CD4-positive, alpha-beta T cell (primary cell): ENCODE results near the gene ACAP3. TPM values are rescaled to one million over a fixed set of nuclear protein-coding genes. Genes with fewer than 3 reads are reported as not detected.

Experiments used
- ATAC-seq: fragments of 200-7000 bp; cut with Tn5 transposase; one replicate; pipeline ENCODE4 v1.10.0; 2022; ENCODE audit warnings: mild to moderate bottlenecking; ENCODE audit not compliant: poor library complexity
- CTCF ChIA-PET: fragments of 350-600 bp; sonication (Branson Sonifier 250); formaldehyde crosslinking; loops from one replicate; lab custom pipeline; 2021; ENCODE audit warnings: antibody characterized with exemption, inconsistent platforms; lab: Charles Lee
- POLR2A ChIA-PET: fragments of 350-600 bp; sonication (Branson Sonifier 250); formaldehyde crosslinking; loops from one replicate; lab custom pipeline; 2021; ENCODE audit warnings: antibody characterized with exemption, inconsistent platforms; lab: Charles Lee
- DNase-seq, 14 experiments: peaks; one replicate each; pipeline ENCODE4 v3.0.0-alpha.2; 2013 to 2020; ENCODE audit warnings: mixed read lengths in 2 of 14
- H3K27ac ChIP-seq, 2 donors: one replicate each; pipeline versions ENCODE4 v1.5.1 to v1.7.0; 2013; ENCODE audit warnings: low read length in 2 of 2, low read depth in 1 of 2, mild to moderate bottlenecking in 1 of 2
- H3K27me3 ChIP-seq, 2 experiments: 1 replicate in 1 of 2; 2 replicates in 1 of 2; pipeline versions ENCODE4 v1.6.1 to v1.7.0; 2013; ENCODE audit warnings: low read length in 2 of 2, control low read depth in 1 of 2, mild to moderate bottlenecking in 1 of 2, moderate library complexity in 1 of 2; ENCODE audit not compliant: insufficient read depth in 2 of 2, control insufficient read depth in 1 of 2
- H3K36me3 ChIP-seq: one replicate; pipeline ENCODE4 v1.6.1; 2013; ENCODE audit warnings: low read length, control low read depth; ENCODE audit not compliant: insufficient read depth
- H3K4me1 ChIP-seq: one replicate; pipeline ENCODE4 v1.6.1; 2013; ENCODE audit warnings: low read length, control low read depth; ENCODE audit not compliant: insufficient read depth
- H3K4me3 ChIP-seq: one replicate; pipeline ENCODE4 v1.5.1; 2013; ENCODE audit warnings: mild to moderate bottlenecking, low read length, moderate library complexity
- H3K9me3 ChIP-seq, 2 experiments: 1 replicate in 1 of 2; 2 replicates in 1 of 2; pipeline versions ENCODE4 v1.6.1 to v1.7.0; 2013; ENCODE audit warnings: low read length in 2 of 2, mild to moderate bottlenecking in 2 of 2, control low read depth in 1 of 2, moderate library complexity in 1 of 2; ENCODE audit not compliant: control insufficient read depth in 1 of 2, insufficient read depth in 1 of 2
- H3K27ac Mint-ChIP-seq: one replicate; pipeline ENCODE4 v1.8.0; 2020; ENCODE audit warnings: mixed read lengths
- H3K27me3 Mint-ChIP-seq: one replicate; pipeline ENCODE4 v1.8.0; 2021; ENCODE audit warnings: mixed read lengths
- H3K36me3 Mint-ChIP-seq: one replicate; pipeline ENCODE4 v1.8.0; 2021; ENCODE audit warnings: low read depth, mixed read lengths
- H3K4me1 Mint-ChIP-seq: one replicate; pipeline ENCODE4 v1.8.0; 2021; ENCODE audit warnings: low read depth, mixed read lengths
- H3K4me3 Mint-ChIP-seq: one replicate; pipeline ENCODE4 v1.8.0; 2020; ENCODE audit warnings: mild to moderate bottlenecking, mixed read lengths
- H3K9me3 Mint-ChIP-seq: one replicate; pipeline ENCODE4 v1.8.0; 2020; ENCODE audit warnings: mixed read lengths
- CTCF ChIP-seq: fragments of 200-600 bp; IDR thresholded peaks from one replicate; pipeline ENCODE4 v1.8.0; 2022; ENCODE audit warnings: antibody characterized with exemption, mild to moderate bottlenecking
- intact Hi-C, 2 experiments: fragments of 100-400 bp; cut with DNase I in 1 of 2; cut with micrococcal nuclease in 1 of 2; formaldehyde crosslinking; loops; one replicate each; pipeline versions ENCODE4 v1.15.1 to v1.9.0; 2023 to 2025; cut with DNase I, micrococcal nuclease
- total RNA-seq, 174 experiments: library from RNA in 2 of 174; stranded (reverse) in 2 of 174; gene quantifications; one replicate each; pipeline ENCODE4 v1.2.3 and lab custom pipeline; 2021 to 2026

Gene ACAP3
- total RNA-seq, 2 experiments from 2014 or later, result 45.3 to 46.4 TPM

DNA sequence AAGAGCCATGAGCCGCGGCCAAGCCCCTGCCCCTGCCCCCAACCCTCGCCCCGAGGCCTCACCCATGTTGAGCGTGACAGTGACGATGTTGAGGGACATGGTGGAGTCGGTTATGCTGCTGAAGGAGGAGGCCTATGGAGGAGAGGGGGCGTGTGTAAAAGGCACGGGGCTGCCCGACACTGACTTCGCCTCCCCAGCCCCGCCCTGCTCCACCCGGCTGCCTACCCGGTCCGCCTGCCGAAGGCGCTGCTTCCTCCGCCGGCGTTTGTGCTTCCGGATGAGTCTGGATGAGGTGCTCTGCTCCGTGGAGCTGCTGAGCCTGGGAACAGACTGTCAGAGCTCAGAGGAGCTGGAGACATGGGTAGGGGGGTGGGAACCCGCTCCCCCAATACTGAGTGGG, 32.5 kb upstream of the ACAP3 start:
- ATAC-seq, result no peak
- ChIA-PET CTCF (no interaction called here), POLR2A (no interaction called here)
- H3K4me1 Mint-ChIP-seq, result no peaks in the 10 kb centered on the region
- H3K27ac Mint-ChIP-seq, result no peak overlapping the region
- H3K9me3 Mint-ChIP-seq, result no peaks in the 10 kb centered on the region
- no peak overlapping the region for H3K27ac ChIP-seq
- no peak for DNase-seq
- H3K4me1 ChIP-seq, result peaks cover 3% of the 10 kb centered on the region
- H3K27me3 ChIP-seq, result no peaks in the 10 kb centered on the region
- TF ChIP-seq CTCF, result no peak
- no peaks in the 10 kb centered on the region for H3K9me3 ChIP-seq
- no peaks in the 10 kb centered on the region for H3K27me3 Mint-ChIP-seq
- H3K36me3 ChIP-seq, result peaks cover 15% of the 10 kb centered on the region
- intact Hi-C loops, result no loop called here
- H3K4me3 Mint-ChIP-seq, result no peak overlapping the region
- H3K36me3 Mint-ChIP-seq, result peaks cover 7% of the 10 kb centered on the region
- no peak overlapping the region for H3K4me3 ChIP-seq

DNA sequence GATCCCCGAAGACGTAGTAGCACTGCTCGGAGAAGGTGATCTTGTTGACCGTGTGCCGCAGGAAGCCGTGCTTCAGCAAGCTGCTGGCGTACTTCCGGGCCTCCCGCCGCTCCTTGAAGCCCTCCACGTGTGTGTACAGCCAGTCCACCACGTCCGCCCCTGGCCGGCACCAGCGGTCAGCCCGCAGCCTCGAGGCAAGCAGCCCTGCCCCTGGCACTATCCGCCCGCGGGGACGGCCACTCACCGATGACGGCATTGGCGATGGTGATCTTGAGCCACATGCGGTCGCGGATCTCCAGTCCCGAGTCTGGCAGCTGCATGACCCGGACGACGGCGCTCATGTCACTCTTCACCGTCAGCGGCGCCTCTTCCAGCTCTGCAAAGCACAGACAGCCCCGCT, 30.5 kb upstream of the ACAP3 start:
- peaks cover 0 to 4% of the 10 kb centered on the region in 2 experiments for H3K9me3 ChIP-seq
- intact Hi-C loops, result no loop called here
- Mint-ChIP-seq H3K27me3 (no peaks in the 10 kb centered on the region), H3K27ac (no peak overlapping the region), H3K36me3 (peaks cover 7% of the 10 kb centered on the region), H3K4me1 (no peaks in the 10 kb centered on the region), H3K9me3 (no peaks in the 10 kb centered on the region), H3K4me3 (no peak overlapping the region)
- no peaks in the 10 kb centered on the region for H3K27me3 ChIP-seq
- ChIA-PET POLR2A (interaction anchor here (1.0 kb wide), 1 partner anchor 37 kb away, joined by 3 read pairs; the partner anchor contains the start of gene AURKAIP1), CTCF (no interaction called here)
- no peak for DNase-seq
- TF ChIP-seq CTCF, result no peak
- ATAC-seq, result no peak
- no peak overlapping the region for H3K27ac ChIP-seq
- peaks cover 15% of the 10 kb centered on the region for H3K36me3 ChIP-seq
- H3K4me1 ChIP-seq, result no peaks in the 10 kb centered on the region
- H3K4me3 ChIP-seq, result no peak overlapping the region

DNA sequence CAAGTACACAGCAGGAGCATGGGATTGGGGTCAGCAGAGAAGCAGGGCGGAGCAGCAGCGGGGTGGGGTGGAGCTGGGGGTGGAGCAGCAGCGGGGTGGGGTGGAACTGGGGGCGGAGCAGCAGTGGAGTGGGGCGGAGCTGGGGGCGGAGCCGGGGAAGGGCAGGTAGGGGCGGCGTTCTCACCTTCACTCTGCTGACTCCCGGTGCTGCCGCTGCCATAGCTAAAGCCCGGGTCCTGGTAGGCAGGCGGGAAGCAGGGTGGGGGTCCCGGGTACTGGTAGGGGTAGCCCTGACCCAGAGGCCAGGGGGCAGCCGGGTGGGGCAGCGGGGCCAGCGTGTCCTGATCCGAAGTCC, 30.0 kb upstream of the ACAP3 start:
- Mint-ChIP-seq H3K4me1 (no peaks in the 10 kb centered on the region), H3K27me3 (no peaks in the 10 kb centered on the region), H3K4me3 (no peak overlapping the region), H3K27ac (no peak overlapping the region), H3K9me3 (no peaks in the 10 kb centered on the region), H3K36me3 (peaks cover 7% of the 10 kb centered on the region)
- peak in 5 of 14 experiments; percentile 7 to 57 (median 24) for DNase-seq
- Histone ChIP-seq H3K36me3 (peaks cover 15% of the 10 kb centered on the region), H3K4me3 (no peak overlapping the region), H3K9me3 (peaks cover 0 to 5% of the 10 kb centered on the region in 2 experiments), H3K4me1 (no peaks in the 10 kb centered on the region), H3K27ac (no peak overlapping the region), H3K27me3 (no peaks in the 10 kb centered on the region)
- POLR2A ChIA-PET, result interaction anchor here (1.0 kb wide), 1 partner anchor 38 kb away, joined by 3 read pairs; the partner anchor contains the start of gene AURKAIP1
- ATAC-seq, result peak; percentile 82
- no peak for TF ChIP-seq CTCF
- CTCF ChIA-PET, result no interaction called here
- intact Hi-C loops, result no loop called here
